ENCODE data around the gene CHMP1A.

The CHMP1A gene

GRCh38 chr16:89623511-89624261 lies 33.8 kb downstream of the CHMP1A start:
- no peak for DNase-seq

GRCh38 chr16:89621698-89622409 lies 35.7 kb downstream of the CHMP1A start:
- DNase-seq: no peak

DNA sequence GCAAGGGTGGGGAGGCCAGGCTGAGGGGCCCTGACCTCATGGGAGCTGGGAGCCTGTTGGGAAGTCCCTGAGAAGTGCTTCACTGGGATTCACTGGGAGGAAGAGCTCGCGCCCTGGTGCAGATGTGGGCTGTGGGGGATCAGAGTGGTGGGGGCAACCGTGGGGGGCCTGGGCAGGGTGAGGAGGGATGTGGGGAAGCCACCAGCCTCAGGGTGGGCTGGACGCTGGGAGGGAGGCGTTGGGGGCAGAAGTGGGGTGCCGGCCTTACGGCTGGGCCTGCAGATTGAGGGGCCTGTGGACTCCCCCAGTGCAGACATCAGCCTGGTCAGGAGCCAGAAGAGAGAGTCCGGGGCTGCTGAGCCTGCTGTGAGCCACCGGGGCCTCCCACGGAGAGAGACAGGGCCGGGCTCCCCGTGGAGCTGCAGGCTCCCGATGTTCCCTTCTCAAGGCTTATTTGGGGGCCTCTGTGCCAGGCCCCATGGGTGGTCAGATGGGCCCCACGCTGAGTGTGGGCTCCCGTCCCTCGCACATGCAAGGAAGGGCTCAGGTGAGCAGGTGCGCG lies 36.3 kb downstream of the CHMP1A start:
- no peak for DNase-seq

DNA sequence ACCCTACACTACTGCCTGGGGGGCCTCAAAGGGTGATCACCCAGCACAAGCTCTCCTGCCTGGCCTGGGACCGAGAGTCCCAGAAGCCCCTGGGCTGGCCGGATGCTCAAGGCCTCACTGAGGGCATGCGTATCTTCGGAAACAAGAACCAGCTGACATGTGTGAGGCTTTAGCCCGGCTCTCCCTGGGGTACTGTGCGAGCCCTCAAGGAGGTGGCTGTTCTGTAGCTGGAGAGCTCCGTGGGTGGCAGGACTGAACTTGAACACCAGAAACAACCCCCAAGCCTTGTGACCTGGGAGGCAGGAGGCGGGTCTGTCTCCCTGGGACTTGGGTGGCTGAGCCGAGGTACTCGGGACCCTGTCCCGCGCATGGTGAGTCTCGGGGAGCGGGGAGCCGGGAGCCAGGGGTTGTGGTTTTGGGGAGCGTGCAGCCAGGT lies 37.1 kb downstream of the CHMP1A start:
- DNase-seq: no peak

- DNase-seq: no peak
These were observed 37.7 kb downstream of the CHMP1A start for GRCh38 chr16:89619840-89620239.

DNA sequence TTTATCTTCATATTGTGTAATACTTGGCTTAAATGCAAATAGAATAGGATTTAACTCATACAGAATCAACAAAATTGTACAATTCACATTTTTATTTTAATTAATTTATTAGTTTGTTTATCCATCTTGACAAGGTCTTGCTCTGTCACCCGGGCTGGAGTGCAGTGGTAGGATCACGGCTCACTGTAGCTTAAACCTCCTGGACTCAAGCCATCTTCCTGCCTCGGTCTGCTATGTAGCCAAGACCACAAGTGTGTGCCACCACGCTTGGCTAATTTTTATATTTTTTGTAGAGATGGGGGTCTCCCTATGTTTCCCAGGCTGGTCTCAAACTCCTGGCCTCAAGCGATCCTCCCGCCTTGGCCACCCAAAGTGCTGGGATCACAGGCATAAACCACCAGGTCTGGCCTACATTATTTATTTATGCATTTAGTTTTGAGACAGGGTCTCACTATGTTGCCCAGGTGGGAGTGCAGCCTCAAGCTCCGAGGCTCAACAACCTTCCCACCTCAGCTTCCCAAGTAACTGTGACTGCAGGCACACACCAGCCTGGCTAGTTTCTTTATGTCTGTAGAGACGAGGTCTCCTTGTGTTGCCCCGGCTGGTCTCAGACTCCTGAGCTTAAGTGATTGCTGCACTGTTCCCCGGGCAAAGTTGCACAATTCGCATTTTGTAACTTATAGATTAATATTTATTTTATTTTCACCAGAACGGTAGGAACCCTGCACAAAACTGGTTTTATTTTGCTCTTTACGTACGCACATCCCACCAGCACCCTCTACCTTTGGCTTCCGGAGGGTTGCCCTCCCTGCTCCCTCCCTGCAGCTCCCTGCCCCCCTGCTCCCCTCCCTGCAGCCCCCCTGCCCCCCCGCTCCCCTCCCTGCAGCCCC lies 39.2 kb downstream of the CHMP1A start:
- no peak for DNase-seq

- no peak for DNase-seq
These were observed 40.5 kb downstream of the CHMP1A start for GRCh38 chr16:89617036-89617435.

GRCh38 chr16:89616623-89617022 lies 40.9 kb downstream of the CHMP1A start:
- DNase-seq: no peak

DNA sequence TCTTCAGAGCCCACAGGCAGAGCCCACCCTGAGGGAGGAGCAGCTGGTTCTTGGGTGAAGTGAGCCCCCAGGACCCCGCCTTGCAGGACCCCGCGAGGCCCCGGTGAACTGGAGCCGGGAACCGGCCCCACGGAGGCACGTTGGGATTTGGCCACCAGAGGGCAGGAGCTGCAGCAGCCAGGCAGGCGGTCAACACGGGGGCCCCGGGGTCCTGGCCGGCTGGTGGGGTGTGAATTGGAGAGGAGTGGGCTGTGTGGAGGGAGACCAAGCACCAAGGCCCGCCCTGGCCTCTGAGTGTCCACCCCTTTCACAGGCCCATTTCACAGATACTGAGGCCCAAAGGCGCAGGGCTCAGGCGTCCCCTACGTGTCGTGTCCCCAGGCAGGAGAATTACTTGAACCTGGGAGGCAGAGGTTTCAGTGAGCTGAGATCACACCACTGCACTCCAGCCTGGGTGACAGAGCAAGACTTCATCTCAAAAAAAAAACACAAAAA lies 41.9 kb downstream of the CHMP1A start:
- DNase-seq: no peak

- DNase-seq: no peak
These were observed 42.3 kb downstream of the CHMP1A start for GRCh38 chr16:89615176-89615575.

GRCh38 chr16:89613954-89614459 lies 43.5 kb downstream of the CHMP1A start:
- DNase-seq: no peak

- DNase-seq: no peak
These were observed 44.1 kb downstream of the CHMP1A start, which contains the start of gene DPEP1 for GRCh38 chr16:89613231-89613953. DPEP1 (plus strand) TSS chr16:89613642; CDS start chr16:89630411, 16,769 bp downstream.

DNA sequence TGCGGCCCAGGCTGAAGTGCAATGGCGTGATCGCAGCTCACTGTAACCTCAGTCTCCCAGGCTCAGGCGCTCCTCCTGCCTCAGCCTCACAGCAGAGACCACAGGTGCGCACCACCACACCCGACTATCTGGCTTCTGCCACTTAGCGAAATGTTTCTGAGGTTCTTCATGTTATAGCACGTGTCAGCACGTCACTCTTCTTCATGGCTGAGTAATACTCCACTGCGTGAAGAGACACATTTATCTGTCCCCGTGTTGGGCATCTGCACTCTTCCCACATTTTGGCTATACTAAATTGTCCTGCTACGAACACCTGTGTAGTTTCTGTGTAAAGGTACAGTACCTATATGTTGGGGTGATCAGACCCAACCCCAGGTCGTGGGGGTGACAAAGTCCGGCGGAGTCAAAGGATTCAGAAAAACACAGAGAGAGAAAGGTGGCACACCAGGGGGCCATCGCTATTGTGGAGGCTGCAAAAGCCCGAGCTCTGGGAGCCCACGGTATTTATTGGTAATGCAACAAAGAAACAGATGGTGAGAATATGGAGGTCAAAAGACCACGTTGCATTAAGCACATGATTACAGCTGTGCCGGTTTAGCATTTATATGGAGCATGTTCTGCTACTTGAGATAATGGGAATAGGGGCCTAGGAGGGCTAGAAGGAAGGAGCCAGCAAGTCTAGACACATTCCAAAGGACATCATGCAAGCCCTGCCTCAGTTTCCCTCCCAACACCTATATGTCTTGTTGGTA lies 44.9 kb downstream of the CHMP1A start:
- no peak for DNase-seq

DNA sequence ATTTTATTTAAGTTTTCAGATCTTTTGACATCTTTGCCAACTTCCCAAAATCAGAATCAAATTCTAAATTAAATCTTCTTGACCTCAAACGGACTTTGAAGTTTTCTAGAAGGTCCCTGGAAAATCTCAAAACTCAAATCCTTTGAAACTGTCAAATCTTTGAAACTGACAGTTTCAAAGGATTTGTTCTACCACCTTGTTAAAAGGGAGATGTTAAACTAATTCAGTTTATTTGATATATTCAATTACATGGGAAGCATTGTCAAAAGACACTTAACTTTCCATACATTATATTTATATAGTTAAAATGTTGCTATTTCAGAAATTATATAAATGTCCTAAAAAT lies 47.4 kb downstream of the CHMP1A start:
- no peak for DNase-seq

DNA sequence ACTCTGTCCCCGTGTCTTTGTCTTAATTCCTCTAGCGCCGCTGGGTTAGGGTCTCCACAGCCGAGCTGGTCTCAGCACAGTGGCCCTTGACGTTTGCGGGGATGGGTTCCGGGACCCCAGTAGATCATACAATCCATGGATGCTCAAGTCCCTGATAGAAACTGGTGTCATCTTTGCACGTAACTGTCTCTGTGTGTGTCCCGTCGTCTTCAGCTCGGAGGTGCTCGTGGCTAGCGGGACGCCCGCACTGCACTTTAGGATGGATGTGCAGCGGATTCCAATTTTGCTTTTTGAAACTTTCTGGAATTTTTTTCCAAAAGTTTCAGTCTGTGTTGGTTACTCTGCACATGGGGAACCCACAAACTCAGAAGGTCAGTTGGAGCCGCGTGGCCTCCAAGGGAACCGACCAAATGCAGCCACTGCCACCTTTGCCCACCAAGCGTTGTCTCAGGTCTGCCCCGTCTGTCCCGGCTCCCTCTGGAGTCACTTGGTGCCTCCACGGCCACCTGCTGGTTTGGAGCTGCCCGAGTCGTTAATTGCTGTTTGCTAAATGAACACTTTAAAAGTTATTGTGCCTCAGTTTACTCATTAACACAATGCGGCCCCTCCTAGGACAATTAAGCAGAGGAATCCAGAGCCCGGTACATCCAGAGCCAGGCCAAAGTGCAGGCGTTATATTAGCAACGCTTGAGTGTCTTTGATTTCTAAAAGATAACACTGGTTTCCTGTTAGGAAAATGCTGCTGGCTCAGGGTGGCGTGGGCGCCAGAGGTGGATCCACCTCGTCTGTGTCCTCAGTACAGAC lies 49.4 kb downstream of the CHMP1A start:
- no peak for DNase-seq

DNA sequence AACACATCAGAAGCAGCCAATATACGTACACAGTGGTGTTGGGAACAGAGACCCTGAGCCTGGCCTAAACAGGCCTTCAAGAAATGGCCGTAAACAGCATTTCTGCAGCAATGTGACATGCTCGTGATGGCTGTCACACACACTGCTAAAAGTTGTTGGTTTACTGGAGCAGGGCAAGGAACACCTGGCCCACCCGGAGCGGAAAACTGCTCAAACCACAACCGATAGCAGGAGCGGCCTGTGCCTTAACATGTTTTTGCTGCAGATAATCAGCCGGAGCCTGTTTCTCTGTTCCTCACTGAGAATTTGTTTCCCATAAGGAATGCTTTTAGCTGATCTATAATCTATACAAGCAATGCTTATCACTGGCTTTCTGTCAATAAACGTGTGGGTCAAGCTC lies 50.1 kb downstream of the CHMP1A start:
- DNase-seq: no peak

DNA sequence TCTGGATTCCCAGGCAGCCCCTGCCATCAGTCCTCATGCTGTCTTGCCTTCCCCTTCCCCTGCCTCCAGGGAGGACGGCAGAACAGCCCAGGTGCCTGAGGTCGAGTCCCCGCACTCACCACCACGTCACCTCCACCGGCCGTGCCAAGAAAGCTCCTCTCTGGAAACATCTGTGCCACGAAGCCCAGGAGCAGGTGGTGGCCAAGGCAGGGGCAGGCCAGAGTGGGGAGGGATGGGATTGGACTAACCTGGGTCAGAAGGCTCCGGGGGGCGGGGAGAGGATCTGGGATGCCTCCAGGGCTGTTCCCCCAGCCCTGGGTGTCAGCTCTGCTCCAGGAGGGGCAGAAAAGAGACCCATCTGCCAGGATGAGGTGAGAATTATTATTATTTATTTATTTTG lies 51.5 kb downstream of the CHMP1A start:
- DNase-seq: no peak

- DNase-seq: no peak
These were observed 52.1 kb downstream of the CHMP1A start for GRCh38 chr16:89605186-89605970.

DNA sequence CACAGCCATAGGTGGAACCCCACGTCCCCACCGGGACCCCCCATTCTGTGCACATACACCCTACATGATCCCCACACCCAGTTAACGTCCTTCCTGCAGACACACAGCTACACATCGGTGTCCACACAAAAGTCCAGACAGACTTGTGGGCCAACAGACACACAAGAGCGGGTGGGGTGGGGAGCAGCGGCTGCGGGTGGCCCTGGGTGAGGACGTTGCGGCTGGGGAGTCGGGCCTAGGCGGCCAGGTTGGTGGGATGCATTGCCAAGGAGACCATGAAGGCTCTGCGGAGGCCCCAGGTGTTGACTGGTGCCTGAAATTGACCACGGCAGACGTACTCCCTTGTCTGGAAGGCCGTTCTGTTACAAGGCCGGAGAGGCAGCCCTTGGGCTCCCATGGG lies 52.7 kb downstream of the CHMP1A start:
- DNase-seq: no peak
